ENCODE measurements around the gene SLC16A3.

SLC16A3 gene

GRCh38 chr17:82276938-82277337 is 48.1 kb downstream of the SLC16A3 start:
- no peak for DNase-seq (ENCODE audit: low read depth)

DNA sequence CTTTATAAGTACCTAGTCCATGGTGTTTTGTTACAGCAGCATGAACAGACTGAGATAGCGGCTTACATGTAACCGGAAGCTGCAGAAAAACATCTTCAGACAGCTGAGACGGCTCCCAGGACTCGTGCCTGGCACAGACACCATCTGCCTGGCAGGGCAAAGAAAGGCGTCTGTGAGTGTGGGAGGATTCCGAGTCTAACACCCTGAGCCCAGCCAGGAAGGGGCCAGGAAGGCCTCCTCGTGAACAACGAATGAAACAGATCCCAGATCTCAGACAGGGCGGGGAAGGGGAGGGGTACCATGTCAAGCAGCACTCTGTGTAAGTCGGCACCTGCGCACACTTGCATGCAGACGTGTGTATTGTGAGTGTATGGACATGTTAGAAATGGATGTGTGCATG is 49.0 kb downstream of the SLC16A3 start:
- TF ChIP-seq CTCF (IDR thresholded peaks at IDR 0.05; ENCODE audit: insufficient read depth, low read depth, low read length, missing control alignments): no peak
- H3K4me3 ChIP-seq (ENCODE audit: low read length): no peak overlapping the region
- DNase-seq (ENCODE audit: low read depth): no peak

More at GRCh38 chr17:82276938-82277337, 48.1 kb downstream of the SLC16A3 start:
- H3K4me3 ChIP-seq (ENCODE audit: low read length): no peak overlapping the region
- no peak for TF ChIP-seq CTCF (IDR thresholded peaks at IDR 0.05; ENCODE audit: insufficient read depth, low read depth, low read length, missing control alignments)

GRCh38 chr17:82278308-82278707 is 49.5 kb downstream of the SLC16A3 start:
- DNase-seq (ENCODE audit: low read depth): no peak
- TF ChIP-seq CTCF (IDR thresholded peaks at IDR 0.05; ENCODE audit: insufficient read depth, low read depth, low read length, missing control alignments): no peak
- H3K4me3 ChIP-seq (ENCODE audit: low read length): no peak overlapping the region

DNA sequence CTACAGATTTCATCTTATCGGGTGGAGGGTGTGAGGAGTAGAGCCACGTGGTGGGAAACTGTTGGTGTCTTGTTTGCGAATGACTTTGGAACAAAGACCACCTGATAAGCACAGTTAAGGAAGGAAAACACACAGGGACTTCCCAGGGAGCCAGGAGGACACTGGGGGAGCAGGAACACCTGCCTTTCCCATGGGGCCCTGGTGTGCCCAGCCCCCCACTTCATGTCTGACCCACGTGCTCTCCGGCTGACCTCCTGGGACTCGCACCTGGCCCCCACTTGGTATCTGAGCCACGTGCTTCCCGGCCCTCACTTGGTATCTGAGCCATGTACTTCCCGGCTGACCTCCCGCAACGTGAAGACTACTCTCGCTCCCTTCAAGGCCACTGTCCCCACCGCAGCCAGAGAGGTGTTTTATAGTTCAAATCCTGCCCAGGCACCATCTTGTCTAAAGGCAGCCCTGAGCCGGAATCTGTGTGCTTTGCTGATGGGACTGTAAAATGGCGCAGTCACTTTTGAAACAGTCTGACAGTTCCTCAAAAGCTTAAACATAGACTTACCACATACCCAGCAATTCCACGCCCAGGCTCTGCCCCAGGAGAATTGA is 50.0 kb downstream of the SLC16A3 start:
- DNase-seq (ENCODE audit: low read depth): no peak
- no peak for TF ChIP-seq CTCF (IDR thresholded peaks at IDR 0.05; ENCODE audit: insufficient read depth, low read depth, low read length, missing control alignments)
- no peak overlapping the region for H3K4me3 ChIP-seq (ENCODE audit: low read length)

DNA sequence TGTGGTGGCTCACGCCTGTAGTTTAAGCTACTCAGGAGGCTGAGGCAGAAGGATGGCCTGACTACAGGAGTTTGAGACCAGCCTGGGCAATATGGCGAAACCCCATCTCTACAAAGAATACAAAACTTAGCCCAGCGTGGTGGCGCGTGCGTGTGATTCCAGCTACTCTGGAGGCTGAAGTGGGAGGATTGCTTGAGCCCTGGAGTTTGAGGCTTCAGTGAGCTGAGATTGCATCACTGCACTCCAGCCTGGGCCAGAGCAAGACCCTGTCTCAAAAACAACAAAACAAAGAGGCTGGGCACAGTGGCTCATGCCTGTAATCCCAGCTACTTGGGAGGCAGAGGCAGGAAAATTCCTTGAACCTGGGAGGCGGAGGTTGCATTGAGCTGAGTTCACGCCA is 51.7 kb downstream of the SLC16A3 start:
- TF ChIP-seq CTCF (IDR thresholded peaks at IDR 0.05; ENCODE audit: insufficient read depth, low read depth, low read length, missing control alignments): no peak

DNA sequence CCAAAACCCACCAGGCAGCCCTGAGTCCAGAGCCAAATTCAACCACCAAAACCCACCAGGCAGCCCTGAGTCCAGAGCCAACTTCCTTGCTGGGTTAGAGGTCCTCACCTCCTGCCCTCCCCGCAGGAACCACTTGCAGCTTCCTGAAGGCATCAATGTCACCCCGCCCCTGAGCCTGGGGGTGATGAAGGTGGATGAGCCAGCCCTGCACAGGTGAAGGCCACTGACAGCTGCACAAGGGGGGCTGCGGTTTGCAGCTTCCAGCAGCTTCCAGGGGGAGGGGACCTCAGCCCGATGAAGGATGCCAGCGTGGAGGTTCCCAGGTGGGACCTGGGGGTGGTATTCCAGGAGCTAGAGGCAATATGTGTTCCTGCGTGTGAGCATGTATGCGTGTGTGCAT is 52.2 kb downstream of the SLC16A3 start:
- no peak for TF ChIP-seq CTCF (IDR thresholded peaks at IDR 0.05; ENCODE audit: insufficient read depth, low read depth, low read length, missing control alignments)
- no peak overlapping the region for H3K4me3 ChIP-seq (ENCODE audit: low read length)
- no peak for DNase-seq (ENCODE audit: low read depth)

More for the DNA sequence above, 51.7 kb downstream of the SLC16A3 start:
- DNase-seq (ENCODE audit: low read depth): no peak
- no peak overlapping the region for H3K4me3 ChIP-seq (ENCODE audit: low read length)
